KG1 (cell line): ENCODE data around the gene ADGB.
"Not testable (repeated sequence)": the region's sequence is repeated elsewhere in the genome, so short reads cannot be mapped to it uniquely, and the experiment has no call there.

Experiments
- DNase-seq: peaks from one replicate; lab custom pipeline; 2025; lab: John Stamatoyannopoulos, UW

The ADGB gene

DNA sequence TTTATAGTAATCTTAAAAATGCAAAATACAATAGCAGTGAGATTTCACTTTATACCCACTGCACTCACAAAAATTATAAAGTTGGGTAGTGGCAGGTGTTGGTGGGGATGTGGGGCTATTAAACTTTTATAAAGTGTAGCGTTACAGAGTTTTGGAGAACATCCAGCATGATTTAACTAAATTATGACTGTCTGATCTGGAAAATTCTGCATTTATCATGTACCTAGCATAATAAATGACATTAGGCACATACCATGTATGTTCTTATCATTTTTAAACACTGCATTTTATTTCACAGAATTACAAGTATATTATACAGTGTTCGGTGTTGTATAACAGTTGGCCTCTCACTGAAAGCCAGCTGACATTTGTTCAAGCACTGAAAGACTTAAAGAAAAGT lies 169.9 kb downstream of the ADGB start:
- DNase-seq = no peak

DNA sequence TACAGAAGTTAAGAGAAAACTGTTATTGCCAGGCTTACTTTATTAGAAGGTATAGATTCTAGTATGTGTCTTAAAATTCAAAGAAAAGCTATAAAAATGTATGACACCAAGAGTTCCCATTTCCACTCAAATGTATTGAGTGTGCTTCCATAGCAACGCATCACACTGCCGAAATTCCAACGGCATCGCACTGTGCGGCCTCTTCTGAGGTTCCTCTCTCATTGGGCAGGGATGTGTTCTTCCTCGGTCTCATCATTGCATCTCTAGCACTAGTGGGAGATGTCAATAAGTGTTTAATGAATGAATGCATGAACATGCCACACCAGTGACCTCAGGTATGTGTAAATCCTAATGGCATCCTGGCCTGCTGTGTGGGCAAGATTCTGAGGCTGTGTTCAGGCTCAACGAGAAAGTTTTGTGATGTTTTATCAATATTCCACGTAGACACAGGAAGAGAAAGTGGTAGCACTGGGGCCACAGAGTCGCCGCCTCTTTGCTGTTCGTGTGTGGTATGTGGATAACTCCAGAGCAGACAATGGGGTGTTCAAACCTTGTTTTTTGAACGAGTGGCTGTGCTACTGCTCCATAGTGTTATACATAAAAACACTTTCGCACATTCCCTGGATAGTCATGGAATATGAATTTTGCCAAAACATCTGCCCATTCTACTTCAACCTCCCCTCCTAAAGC lies 171.6 kb downstream of the ADGB start:
- DNase-seq = peak; percentile 86

- DNase-seq = peak; percentile 88
These were observed 172.4 kb downstream of the ADGB start for GRCh38 chr6:146770965-146771735.

- peak; percentile 17 for DNase-seq
These were observed 176.4 kb downstream of the ADGB start for GRCh38 chr6:146775220-146775619.

DNA sequence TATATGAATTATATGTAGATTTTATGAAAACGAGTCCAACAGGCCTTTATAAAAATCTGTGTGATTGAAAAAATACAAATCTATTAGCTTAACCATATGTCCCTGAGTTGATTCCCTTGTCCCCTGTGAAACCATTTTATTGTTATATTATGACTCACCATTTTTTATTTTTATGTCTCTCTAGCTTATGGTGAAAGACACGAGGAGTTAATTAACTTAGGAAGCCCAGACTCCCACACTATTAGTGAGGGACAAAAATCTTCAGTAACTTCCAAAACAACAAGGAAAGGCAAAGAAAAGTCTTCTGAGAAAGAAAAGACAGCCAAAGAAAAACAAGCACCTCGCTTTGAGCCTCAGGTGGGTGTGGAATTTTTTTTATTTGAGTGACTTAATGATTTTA lies 183.1 kb downstream of the ADGB start:
- DNase-seq = no peak

GRCh38 chr6:146785001-146785585 lies 186.3 kb downstream of the ADGB start:
- DNase-seq = peak; percentile 44

DNA sequence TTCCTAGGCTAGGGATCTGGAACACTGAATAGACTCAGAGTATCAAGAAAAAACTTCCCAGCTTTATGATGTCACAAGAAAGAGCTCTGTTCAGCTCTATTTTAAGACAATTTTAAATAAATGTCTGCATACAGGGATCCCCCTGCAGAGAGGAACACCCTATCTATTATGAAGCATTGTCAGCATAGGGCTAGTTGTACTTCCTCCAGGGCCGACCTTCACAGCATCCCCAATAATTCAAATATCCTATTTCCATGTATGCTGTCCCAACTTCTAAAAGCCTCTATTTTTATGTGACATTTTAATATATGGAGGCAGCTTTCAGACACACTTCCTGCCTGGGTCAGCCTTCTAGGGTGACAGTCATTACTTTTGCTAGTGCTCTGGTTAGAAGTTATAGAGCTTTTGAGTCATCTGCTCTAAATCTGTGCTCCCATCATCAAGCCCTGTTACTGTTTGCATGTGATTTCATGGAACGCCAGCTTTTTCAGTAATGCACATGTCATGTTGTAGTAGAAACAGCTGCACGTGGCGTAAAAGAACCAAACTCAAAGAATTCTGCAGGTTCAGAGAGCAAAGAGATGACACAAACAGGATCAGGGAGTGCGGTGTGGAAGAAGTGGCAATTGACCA lies 189.2 kb downstream of the ADGB start:
- DNase-seq = no peak

- no peak for DNase-seq
These were observed 191.9 kb downstream of the ADGB start for GRCh38 chr6:146790561-146791091.

GRCh38 chr6:146791930-146792329 lies 193.2 kb downstream of the ADGB start:
- DNase-seq = no peak

DNA sequence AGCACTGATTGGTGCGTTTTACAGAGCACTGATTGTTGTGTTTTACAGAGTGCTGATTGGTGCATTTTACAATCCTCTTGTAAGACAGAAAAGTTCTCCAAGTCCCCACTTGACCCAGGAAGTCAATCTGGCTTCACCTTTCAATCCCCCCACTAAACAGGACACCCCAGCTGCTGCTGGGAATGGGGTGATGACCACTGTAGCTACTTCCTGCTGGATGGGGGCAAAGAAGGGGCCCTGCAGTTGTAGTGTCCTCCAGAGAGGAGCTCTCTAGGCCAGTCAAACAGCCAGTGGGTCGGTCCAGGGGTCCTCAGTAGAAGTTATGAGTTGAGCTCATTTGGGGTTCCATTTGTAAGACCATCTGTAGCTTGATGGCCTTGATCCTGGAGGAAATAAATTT lies 194.4 kb downstream of the ADGB start:
- DNase-seq = not testable (repeated sequence)

- DNase-seq = no peak
These were observed 196.8 kb downstream of the ADGB start for GRCh38 chr6:146795479-146796133.

GRCh38 chr6:146803167-146803566 lies 204.4 kb downstream of the ADGB start:
- not testable (repeated sequence) for DNase-seq

- no peak for DNase-seq
These were observed 204.8 kb downstream of the ADGB start for GRCh38 chr6:146803601-146804000.

GRCh38 chr6:146805546-146806325 lies 207.0 kb downstream of the ADGB start:
- DNase-seq = no peak

DNA sequence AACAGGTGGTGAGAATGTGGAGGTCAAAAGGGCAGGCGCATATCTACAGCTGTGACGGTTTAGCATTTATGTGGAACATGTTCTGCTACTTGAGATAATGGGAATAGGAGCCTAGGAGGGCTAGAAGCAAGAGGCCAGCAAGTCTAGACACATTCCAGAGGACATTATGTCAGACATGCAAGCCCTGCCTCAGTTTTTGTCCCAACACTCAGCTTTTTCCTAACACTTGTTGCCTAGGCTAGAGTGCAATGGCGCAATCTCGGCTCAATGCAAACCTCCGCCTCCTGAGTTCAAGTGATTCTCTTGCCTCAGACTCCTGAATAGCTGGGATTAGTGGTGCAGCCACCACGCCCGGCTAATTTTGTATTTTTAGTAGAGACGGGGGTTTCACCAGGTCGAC lies 210.2 kb downstream of the ADGB start:
- not testable (repeated sequence) for DNase-seq

GRCh38 chr6:146812811-146813321 lies 214.1 kb downstream of the ADGB start:
- not testable (repeated sequence) for DNase-seq

- DNase-seq = no peak
These were observed 214.8 kb downstream of the ADGB start for GRCh38 chr6:146813554-146813953.

DNA sequence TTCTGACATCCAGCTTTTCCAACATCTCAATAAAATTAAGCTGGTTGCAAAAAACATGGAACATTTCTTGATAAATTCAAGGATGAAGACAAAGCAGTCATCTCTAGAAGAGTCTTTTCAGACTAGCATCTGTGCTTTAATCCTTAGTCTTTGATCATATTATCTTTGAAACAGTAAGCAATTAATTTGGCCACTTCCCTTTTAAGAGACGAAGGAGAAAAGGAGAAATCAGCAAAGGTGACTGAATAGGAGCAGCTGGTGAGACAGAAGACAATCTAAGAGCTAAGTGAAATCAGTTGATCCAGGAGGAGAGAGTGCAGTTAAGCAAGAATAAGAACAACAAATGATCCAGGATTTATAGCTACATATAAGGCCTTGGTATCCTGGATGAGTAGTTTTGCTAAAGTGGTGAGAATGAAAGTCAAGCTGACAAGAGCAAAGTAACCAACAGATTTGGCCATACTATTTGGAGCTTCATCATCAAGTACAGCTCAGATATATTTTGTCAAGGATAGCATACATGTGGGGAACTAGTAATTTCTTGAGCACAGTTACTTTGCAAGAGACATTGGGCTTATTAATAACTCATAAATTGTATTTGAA lies 215.5 kb downstream of the ADGB start:
- DNase-seq = no peak

- not testable (repeated sequence) for DNase-seq
These were observed 217.0 kb downstream of the ADGB start for GRCh38 chr6:146815511-146816462.
